ENCODE data around the gene FPGS.

DNA sequence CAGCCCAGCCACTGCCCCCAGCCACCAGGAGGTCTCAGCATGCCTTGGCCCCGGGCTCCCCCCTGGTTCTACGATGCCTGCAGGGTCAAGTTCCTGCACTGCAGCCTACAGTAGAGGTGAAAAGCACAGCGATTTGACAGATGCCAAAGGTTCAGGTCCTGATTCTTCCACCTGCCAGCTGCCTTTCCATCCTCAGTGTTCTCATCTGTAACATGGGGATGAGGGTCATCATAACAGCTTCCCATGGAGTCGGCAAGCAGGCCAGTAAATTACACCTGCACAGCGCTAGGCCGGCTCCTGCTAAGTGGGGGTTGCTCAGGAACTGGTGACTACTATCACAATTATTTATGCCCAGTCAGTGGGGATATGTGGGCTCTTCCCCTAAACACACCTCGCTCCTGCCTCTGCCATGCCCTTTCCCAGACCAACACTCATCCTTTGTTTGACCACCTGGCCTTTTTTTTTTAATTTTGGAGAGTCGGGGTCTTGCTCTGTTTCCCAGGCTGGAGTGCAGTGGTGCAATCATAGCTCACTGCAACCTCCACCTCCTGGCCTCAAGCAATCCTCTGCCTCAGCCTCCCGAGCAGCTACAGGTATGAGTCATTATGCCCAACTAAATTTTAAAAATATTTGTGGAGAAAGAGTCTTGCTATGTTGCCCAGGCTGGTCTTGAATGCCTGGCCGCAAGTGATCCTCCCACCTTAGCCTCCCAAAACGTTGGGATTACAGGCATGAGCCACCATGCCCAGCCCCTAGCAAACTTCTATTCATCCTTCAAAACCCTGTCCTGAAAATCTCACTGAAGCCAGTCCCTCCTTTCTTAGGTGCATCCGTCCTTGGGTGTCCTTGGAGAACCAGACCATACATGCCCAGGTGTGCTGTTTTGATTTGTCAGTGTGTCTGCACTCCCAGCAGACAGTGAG lies 45.4 kb downstream of the FPGS start:
- TF ChIP-seq POLR2AphosphoS5 (IDR thresholded peaks at IDR 0.05; ENCODE audit: borderline replicate concordance, low read depth, low read length) (no peak), EZH2 (IDR thresholded peaks at IDR 0.05) (no peak)
